ENCODE measurements around the gene PTPRN2. TPM values are rescaled to one million over a fixed set of nuclear protein-coding genes. Genes with fewer than 3 reads are reported as not detected.
"Not testable (repeated sequence)": the region's sequence is repeated elsewhere in the genome, so short reads cannot be mapped to it uniquely, and the experiment has no call there.

The PTPRN2 gene
- total RNA-seq, 3 donors from 2014 or later, result 0.43 to 0.66 (median 0.63) TPM

DNA sequence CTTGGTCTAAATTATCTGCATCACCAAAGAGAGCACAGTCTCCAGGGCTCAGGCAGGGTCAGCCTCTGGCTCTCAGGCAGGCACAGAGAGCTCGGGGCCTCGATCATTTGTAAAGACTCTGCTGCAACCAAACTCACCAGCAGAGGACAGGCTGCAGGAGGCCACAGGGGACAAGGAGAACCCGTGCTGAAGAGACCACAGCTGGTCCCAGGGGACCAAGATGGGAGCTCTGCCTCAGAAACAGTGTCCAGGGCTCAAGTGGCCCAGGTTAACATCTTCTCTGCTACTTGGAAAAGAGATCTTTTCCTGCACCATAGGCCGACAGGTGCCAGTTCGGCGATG lies 543.2 kb downstream of the PTPRN2 start:
- Mint-ChIP-seq H3K4me3 (no peak overlapping the region), H3K27me3 (ENCODE audit: low read depth) (no peaks in the 10 kb centered on the region), H3K4me1 (ENCODE audit: low read depth) (no peaks in the 10 kb centered on the region), H3K36me3 (ENCODE audit: insufficient read depth) (peaks cover 1% of the 10 kb centered on the region), H3K9me3 (peaks cover 10% of the 10 kb centered on the region)
- no peak for DNase-seq
- ATAC-seq, result no peak

DNA sequence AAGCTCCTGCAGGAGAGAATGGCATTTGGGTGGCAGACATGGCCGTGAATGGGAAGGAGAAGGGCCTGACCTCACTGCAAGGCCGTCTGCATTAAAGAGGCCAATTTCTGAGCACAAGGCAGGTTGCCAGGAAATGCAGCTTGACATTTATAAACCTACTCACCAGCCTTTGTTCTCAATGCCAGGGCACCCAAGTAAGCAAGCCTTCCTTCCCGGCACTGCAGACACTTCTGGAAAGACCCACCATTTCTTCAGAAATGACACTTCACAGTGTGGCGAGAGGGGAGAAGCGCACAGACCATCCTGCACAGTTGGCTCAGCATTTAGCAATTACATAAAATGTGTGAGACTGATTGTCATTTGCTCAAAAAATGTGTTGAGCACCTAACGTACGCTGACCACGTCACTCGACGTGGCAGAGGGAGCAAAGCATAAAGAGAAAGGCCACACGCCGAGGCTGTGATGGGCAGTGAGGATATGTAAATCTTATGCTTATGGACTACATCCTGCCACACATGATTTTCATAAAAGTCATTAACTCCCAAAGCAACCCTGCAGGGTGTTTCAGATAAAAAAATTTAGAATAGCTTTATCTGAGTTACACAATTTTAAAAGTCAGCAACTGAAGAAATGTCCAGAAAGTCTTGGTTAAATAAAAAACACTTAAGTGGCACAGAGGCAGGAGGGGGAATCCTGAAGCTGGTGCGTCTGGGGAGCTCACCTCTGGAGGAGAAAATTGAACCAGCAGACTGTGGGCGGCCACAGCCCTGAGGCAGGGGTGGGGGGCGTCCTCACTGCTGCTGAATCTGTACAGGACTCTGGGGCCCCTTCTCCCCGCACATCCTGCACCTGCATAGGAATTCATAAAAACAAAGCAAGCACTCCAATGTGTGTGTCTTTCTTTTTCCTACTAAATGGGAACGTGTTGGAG lies 543.8 kb downstream of the PTPRN2 start:
- DNase-seq, result no peak
- ATAC-seq, result no peak

GRCh38 chr7:158042156-158042880 lies 545.3 kb downstream of the PTPRN2 start:
- DNase-seq, result no peak
- peaks cover 22% of the 10 kb centered on the region for H3K9me3 Mint-ChIP-seq
- no peak overlapping the region for H3K4me3 Mint-ChIP-seq
- H3K27me3 Mint-ChIP-seq (ENCODE audit: low read depth), result no peaks in the 10 kb centered on the region
- ATAC-seq, result no peak
- peaks cover 1% of the 10 kb centered on the region for H3K36me3 Mint-ChIP-seq (ENCODE audit: insufficient read depth)
- H3K4me1 Mint-ChIP-seq (ENCODE audit: low read depth), result no peaks in the 10 kb centered on the region

More for the DNA sequence above, 543.8 kb downstream of the PTPRN2 start:
- Mint-ChIP-seq H3K4me3 (no peak overlapping the region), H3K27me3 (ENCODE audit: low read depth) (no peaks in the 10 kb centered on the region), H3K36me3 (ENCODE audit: insufficient read depth) (peaks cover 1% of the 10 kb centered on the region), H3K9me3 (peaks cover 16% of the 10 kb centered on the region), H3K4me1 (ENCODE audit: low read depth) (no peaks in the 10 kb centered on the region)

- H3K36me3 Mint-ChIP-seq (ENCODE audit: insufficient read depth), result peaks cover 1% of the 10 kb centered on the region
- no peaks in the 10 kb centered on the region for H3K4me1 Mint-ChIP-seq (ENCODE audit: low read depth)
- H3K27me3 Mint-ChIP-seq (ENCODE audit: low read depth), result peaks cover 3% of the 10 kb centered on the region
- ATAC-seq, result no peak
- no peak overlapping the region for H3K4me3 Mint-ChIP-seq
- no peak for DNase-seq
- peaks cover 22% of the 10 kb centered on the region for H3K9me3 Mint-ChIP-seq
These were observed 547.4 kb downstream of the PTPRN2 start for GRCh38 chr7:158040199-158040598.

DNA sequence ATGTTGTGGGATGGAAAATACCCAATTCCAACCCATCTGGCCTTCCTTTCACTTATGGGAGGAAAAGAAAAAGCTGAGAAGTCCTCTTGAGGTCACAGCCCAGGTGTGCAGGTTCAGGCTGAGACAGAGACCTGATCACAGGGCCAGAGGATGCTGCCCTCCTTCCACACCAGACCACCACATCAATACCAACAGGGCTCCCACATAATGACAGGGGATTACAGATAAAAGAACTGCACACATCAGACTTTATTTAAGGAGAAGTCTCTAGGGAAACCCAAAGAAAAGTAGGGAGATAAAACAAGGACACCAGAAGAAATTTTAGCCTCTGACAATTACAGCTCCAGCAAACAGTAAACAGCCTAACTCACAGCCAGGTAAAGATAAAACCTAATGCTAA lies 548.4 kb downstream of the PTPRN2 start:
- DNase-seq, result no peak
- ATAC-seq, result no peak
- H3K36me3 Mint-ChIP-seq (ENCODE audit: insufficient read depth), result peaks cover 1% of the 10 kb centered on the region
- peaks cover 22% of the 10 kb centered on the region for H3K9me3 Mint-ChIP-seq
- peaks cover 4% of the 10 kb centered on the region for H3K27me3 Mint-ChIP-seq (ENCODE audit: low read depth)
- H3K4me1 Mint-ChIP-seq (ENCODE audit: low read depth), result no peaks in the 10 kb centered on the region
- no peak overlapping the region for H3K4me3 Mint-ChIP-seq

DNA sequence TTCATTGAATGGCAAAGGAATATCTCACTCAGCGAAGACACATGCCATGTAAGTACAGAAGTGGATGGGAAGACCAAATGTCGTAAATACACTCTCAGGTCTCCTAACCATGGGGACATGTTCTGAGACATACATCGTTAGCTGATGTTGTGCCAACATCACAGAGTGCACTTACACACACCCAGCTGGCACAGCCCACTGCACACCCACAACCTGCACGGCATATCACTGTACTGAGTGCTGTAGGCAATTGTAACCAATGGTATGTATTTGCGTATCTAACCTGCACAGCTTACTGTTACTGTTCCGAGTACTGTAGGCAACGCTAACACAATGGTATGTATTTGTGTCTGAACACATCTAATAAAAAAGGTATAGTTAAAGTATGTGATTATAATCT lies 550.4 kb downstream of the PTPRN2 start:
- no peak for ATAC-seq
- Mint-ChIP-seq H3K4me1 (ENCODE audit: low read depth) (no peaks in the 10 kb centered on the region), H3K36me3 (ENCODE audit: insufficient read depth) (peaks cover 1% of the 10 kb centered on the region), H3K4me3 (no peak overlapping the region), H3K9me3 (peaks cover 27% of the 10 kb centered on the region), H3K27me3 (ENCODE audit: low read depth) (peaks cover 11% of the 10 kb centered on the region)
- DNase-seq, result no peak

DNA sequence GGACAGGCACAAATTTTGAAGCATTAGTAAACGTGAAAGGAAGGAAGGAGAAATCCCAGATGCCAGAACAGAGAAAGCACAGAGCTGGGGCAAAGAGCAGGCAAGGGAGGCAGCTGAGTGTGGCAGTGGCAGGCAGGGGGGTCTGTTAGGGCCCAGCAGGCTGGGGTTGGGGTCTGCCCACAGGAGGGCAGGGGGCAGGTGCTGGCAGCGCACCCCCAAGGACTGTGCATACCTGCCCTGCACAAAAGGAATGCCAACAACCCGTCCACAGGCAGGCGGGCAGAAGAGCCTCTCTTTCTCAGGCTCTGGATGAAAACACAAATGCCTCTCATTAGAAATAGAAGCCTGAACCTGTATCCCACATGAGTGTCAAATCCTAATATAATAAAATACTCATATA lies 552.3 kb downstream of the PTPRN2 start:
- H3K4me3 Mint-ChIP-seq, result no peak overlapping the region
- no peaks in the 10 kb centered on the region for H3K4me1 Mint-ChIP-seq (ENCODE audit: low read depth)
- peaks cover 11% of the 10 kb centered on the region for H3K27me3 Mint-ChIP-seq (ENCODE audit: low read depth)
- ATAC-seq (no peak), DNase-seq (no peak)
- peaks cover 26% of the 10 kb centered on the region for H3K9me3 Mint-ChIP-seq
- peaks cover 1% of the 10 kb centered on the region for H3K36me3 Mint-ChIP-seq (ENCODE audit: insufficient read depth)

DNA sequence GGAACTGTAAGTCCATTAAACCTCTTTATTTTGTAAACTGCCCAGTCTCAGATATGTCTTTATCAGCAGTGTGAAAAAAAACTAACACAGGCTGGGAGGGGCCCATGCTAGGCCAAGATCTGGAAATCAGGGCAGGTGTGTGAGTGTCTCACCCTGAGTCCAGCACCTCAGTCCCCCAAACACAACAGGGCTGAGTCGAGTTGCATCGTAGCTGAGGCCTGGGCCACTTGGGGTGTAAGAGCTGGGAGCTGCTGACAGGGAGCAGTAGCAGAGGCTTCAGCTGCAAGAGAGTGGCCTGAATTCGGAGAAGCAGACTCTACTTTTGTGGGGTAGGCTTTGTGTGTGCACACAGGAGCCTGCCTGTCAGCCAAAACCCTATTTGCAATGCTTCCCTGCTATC lies 553.1 kb downstream of the PTPRN2 start:
- DNase-seq, result no peak
- no peak overlapping the region for H3K4me3 Mint-ChIP-seq
- peaks cover 11% of the 10 kb centered on the region for H3K27me3 Mint-ChIP-seq (ENCODE audit: low read depth)
- no peak for ATAC-seq
- H3K4me1 Mint-ChIP-seq (ENCODE audit: low read depth), result no peaks in the 10 kb centered on the region
- peaks cover 1% of the 10 kb centered on the region for H3K36me3 Mint-ChIP-seq (ENCODE audit: insufficient read depth)
- H3K9me3 Mint-ChIP-seq, result peaks cover 18% of the 10 kb centered on the region

DNA sequence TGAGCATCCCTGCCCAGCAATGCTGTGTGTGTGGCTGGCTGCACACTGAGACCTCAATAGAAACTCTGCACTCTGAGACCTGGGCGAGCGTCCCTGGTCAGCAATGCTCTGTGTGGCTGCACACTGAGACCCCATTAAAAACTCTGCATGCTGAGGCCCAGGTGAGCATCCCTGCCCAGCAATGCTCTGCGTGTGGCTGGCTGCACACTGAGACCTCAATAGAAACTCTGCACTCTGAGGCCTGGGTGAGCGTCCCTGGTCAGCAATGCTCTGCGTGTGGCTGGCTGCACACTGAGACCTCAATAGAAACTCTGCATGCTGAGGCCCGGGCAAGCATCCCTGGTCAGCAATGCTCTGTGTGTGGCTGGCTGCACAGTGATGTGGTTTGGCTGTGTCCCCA lies 553.7 kb downstream of the PTPRN2 start:
- ATAC-seq; H3K4me3 Mint-ChIP-seq; H3K36me3 Mint-ChIP-seq (ENCODE audit: insufficient read depth); DNase-seq; H3K4me1 Mint-ChIP-seq (ENCODE audit: low read depth): not testable (repeated sequence)
- Mint-ChIP-seq H3K27me3 (ENCODE audit: low read depth) (peaks cover 11% of the 10 kb centered on the region), H3K9me3 (peaks cover 12% of the 10 kb centered on the region)

GRCh38 chr7:158033196-158033595 lies 554.4 kb downstream of the PTPRN2 start:
- Mint-ChIP-seq H3K9me3 (peaks cover 9% of the 10 kb centered on the region), H3K36me3 (ENCODE audit: insufficient read depth) (no peaks in the 10 kb centered on the region), H3K4me1 (ENCODE audit: low read depth) (no peaks in the 10 kb centered on the region), H3K4me3 (no peak overlapping the region), H3K27me3 (ENCODE audit: low read depth) (peaks cover 11% of the 10 kb centered on the region)
- DNase-seq (no peak), ATAC-seq (no peak)

DNA sequence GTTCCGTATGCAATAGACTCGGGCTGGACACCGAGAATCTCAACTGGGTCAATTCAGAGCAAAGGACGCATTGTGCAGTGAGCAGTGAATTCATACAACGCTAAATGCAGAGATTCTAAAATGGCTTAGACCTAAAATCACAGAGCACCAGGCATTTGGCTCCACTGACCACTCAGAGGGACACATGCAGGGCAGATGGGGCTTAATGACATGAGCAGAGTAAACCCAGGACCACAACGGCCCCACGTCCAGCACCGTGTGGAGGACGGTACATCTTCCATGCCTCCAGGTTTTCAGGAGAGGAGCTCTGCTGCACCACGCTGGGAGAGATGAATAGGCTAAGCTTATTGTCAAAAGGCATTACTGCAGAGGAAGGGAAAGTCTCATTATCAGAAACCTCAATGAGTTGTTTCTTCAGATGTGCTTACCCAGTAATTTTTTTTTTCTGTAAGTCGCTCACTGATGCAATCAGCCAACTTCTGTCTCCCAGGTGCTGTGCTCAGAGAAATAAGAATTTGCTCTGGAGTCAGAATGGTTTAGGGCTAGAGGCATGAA lies 555.0 kb downstream of the PTPRN2 start:
- no peaks in the 10 kb centered on the region for H3K4me1 Mint-ChIP-seq (ENCODE audit: low read depth)

GRCh38 chr7:158031867-158032308 lies 555.7 kb downstream of the PTPRN2 start:
- peaks cover 11% of the 10 kb centered on the region for H3K27me3 Mint-ChIP-seq (ENCODE audit: low read depth)
- H3K9me3 Mint-ChIP-seq, result peaks cover 5% of the 10 kb centered on the region
- H3K4me1 Mint-ChIP-seq (ENCODE audit: low read depth), result no peaks in the 10 kb centered on the region
- H3K4me3 Mint-ChIP-seq, result no peak overlapping the region
- no peak for ATAC-seq
- H3K36me3 Mint-ChIP-seq (ENCODE audit: insufficient read depth), result no peaks in the 10 kb centered on the region
- no peak for DNase-seq

More for the DNA sequence above, 555.0 kb downstream of the PTPRN2 start:
- H3K4me3 Mint-ChIP-seq, result no peak overlapping the region
- peaks cover 11% of the 10 kb centered on the region for H3K27me3 Mint-ChIP-seq (ENCODE audit: low read depth)
- no peak for ATAC-seq
- no peak for DNase-seq
- no peaks in the 10 kb centered on the region for H3K36me3 Mint-ChIP-seq (ENCODE audit: insufficient read depth)
- H3K9me3 Mint-ChIP-seq, result peaks cover 5% of the 10 kb centered on the region

DNA sequence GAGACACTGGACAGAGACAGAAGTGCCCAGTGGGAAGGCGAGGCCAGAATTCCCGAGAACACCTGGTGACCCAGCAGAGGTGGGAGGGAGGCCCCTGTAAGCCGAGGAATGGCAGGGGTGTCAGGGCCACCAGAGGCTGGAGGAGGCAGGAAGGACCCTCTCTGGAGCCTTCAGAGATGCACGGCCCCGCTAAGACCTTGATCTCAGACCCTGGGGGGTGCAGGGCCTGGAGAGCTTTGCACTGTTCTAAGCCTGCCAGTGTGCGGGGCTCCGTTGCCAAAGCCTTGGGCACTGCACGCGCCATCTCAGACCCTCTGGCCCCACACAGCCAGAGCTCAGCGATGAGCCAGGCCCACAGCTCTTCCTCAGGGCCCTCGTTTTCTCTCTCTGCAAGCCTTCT lies 557.1 kb downstream of the PTPRN2 start:
- H3K4me1 Mint-ChIP-seq (ENCODE audit: low read depth), result no peaks in the 10 kb centered on the region
- peaks cover 8% of the 10 kb centered on the region for H3K27me3 Mint-ChIP-seq (ENCODE audit: low read depth)
- H3K9me3 Mint-ChIP-seq, result peaks cover 5% of the 10 kb centered on the region
- no peak for ATAC-seq
- H3K4me3 Mint-ChIP-seq, result no peak overlapping the region
- DNase-seq, result no peak
- H3K36me3 Mint-ChIP-seq (ENCODE audit: insufficient read depth), result no peaks in the 10 kb centered on the region

DNA sequence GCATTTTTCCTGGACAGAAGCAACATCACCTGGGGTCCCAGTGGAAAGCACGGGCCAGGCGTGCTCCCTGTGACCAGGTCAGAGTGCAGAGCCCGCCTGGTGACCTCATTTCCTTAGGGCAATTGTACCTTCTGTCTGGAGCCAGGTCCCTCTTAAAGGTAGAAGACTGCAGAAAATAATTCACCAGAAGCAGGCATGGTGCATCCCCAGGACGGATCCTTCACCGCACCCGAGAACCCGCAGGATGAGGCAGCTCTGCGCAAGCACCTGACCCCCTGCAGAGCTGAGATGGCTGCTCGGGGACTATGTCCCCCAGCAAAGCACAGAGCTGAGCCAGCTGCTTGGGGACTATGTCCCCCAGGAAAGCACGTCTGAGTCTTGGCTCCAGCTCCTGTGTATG lies 557.6 kb downstream of the PTPRN2 start:
- no peak for DNase-seq
- ATAC-seq, result no peak
- H3K9me3 Mint-ChIP-seq, result peaks cover 5% of the 10 kb centered on the region
- H3K36me3 Mint-ChIP-seq (ENCODE audit: insufficient read depth), result no peaks in the 10 kb centered on the region
- H3K4me1 Mint-ChIP-seq (ENCODE audit: low read depth), result no peaks in the 10 kb centered on the region
- peaks cover 8% of the 10 kb centered on the region for H3K27me3 Mint-ChIP-seq (ENCODE audit: low read depth)
- no peak overlapping the region for H3K4me3 Mint-ChIP-seq

Measured in activated T-cell treated with anti-CD3 and anti-CD28 coated beads, Interleukin-2, amount 50 U/mL, for 4 hours (primary cell).